CD4-positive, alpha-beta T cell treated with Interleukin-6 at 100 ng/mL for 8 hours (primary cell): ENCODE results near the gene SLC25A41.

Experiments
- DNase-seq: peaks from one replicate; pipeline ENCODE4 v3.0.0-alpha.2; 2020; ENCODE audit warnings: mixed read lengths, low spot score

The SLC25A41 gene

GRCh38 chr19:6460099-6460884 lies 26.7 kb upstream of the SLC25A41 start:
- DNase-seq: peak; percentile 94

GRCh38 chr19:6459262-6460098 lies 25.9 kb upstream of the SLC25A41 start, which contains the start of gene SLC25A23:
Gene SLC25A23 (minus strand): TSS chr19:6459792. CDS start chr19:6459628, 164 bp downstream.
- DNase-seq: peak; percentile 60

- no peak for DNase-seq
Observed at GRCh38 chr19:6458695-6459261, 25.2 kb upstream of the SLC25A41 start.

GRCh38 chr19:6457958-6458694 lies 24.6 kb upstream of the SLC25A41 start:
- no peak for DNase-seq

- no peak for DNase-seq
Observed at GRCh38 chr19:6455924-6456323, 22.4 kb upstream of the SLC25A41 start.

GRCh38 chr19:6453951-6454565 lies 20.5 kb upstream of the SLC25A41 start:
- DNase-seq: no peak

GRCh38 chr19:6452899-6453298 lies 19.3 kb upstream of the SLC25A41 start:
- DNase-seq: no peak

GRCh38 chr19:6452223-6452614 lies 18.7 kb upstream of the SLC25A41 start:
- no peak for DNase-seq

GRCh38 chr19:6451583-6452222 lies 18.1 kb upstream of the SLC25A41 start:
- no peak for DNase-seq

GRCh38 chr19:6450166-6450565 lies 16.6 kb upstream of the SLC25A41 start:
- no peak for DNase-seq

GRCh38 chr19:6448045-6448444 lies 14.5 kb upstream of the SLC25A41 start:
- DNase-seq: no peak

GRCh38 chr19:6446452-6446851 lies 12.9 kb upstream of the SLC25A41 start:
- DNase-seq: no peak

- DNase-seq: no peak
Observed at GRCh38 chr19:6443986-6444385, 10.4 kb upstream of the SLC25A41 start.

- DNase-seq: no peak
Observed at GRCh38 chr19:6442087-6442688, 8.6 kb upstream of the SLC25A41 start.

- DNase-seq: no peak
Observed at GRCh38 chr19:6440905-6441304, 7.3 kb upstream of the SLC25A41 start.

- DNase-seq: no peak
Observed at GRCh38 chr19:6439743-6440142, 6.2 kb upstream of the SLC25A41 start.

GRCh38 chr19:6433165-6433564 lies 398 bp downstream of the SLC25A41 start:
- no peak for DNase-seq

- no peak for DNase-seq
Observed at GRCh38 chr19:6431891-6432290, 1.7 kb downstream of the SLC25A41 start.

- no peak for DNase-seq
Observed at GRCh38 chr19:6429419-6430221, 3.9 kb downstream of the SLC25A41 start.
